ENCODE results near the gene SLC5A8.
A peak's percentile ranks its signal among the peaks of the same experiment; 100 is the strongest.
"Not testable (repeated sequence)": the region's sequence is repeated elsewhere in the genome, so short reads cannot be mapped to it uniquely, and the experiment has no call there.

Gene SLC5A8

GRCh38 chr12:101174541-101174940 is 35.5 kb downstream of the SLC5A8 start:
- no peak overlapping the region for H3K4me3 ChIP-seq (ENCODE audit: control insufficient read depth, low read depth, low read length)
- no peak for DNase-seq (ENCODE audit: low read depth)
- no peak for TF ChIP-seq CTCF (conservative IDR thresholded peaks at IDR 0.05; ENCODE audit: control insufficient read depth, insufficient read depth, low read depth, low read length)

- TF ChIP-seq CTCF (conservative IDR thresholded peaks at IDR 0.05; ENCODE audit: control insufficient read depth, insufficient read depth, low read depth, low read length), result no peak
- H3K4me3 ChIP-seq (ENCODE audit: control insufficient read depth, low read depth, low read length), result no peak overlapping the region
Measured at GRCh38 chr12:101173197-101173749, 36.8 kb downstream of the SLC5A8 start.

GRCh38 chr12:101172316-101172715 is 37.7 kb downstream of the SLC5A8 start:
- peak; percentile 33 for TF ChIP-seq CTCF (conservative IDR thresholded peaks at IDR 0.05; ENCODE audit: control insufficient read depth, insufficient read depth, low read depth, low read length)
- peak; percentile 43 for DNase-seq (ENCODE audit: low read depth)
- H3K4me3 ChIP-seq (ENCODE audit: control insufficient read depth, low read depth, low read length), result no peak overlapping the region

More at GRCh38 chr12:101173197-101173749, 36.8 kb downstream of the SLC5A8 start:
- peak; percentile 0 for DNase-seq (ENCODE audit: low read depth)

- H3K4me3 ChIP-seq (ENCODE audit: control insufficient read depth, low read depth, low read length), result no peak overlapping the region
- DNase-seq (ENCODE audit: low read depth), result no peak
- no peak for TF ChIP-seq CTCF (conservative IDR thresholded peaks at IDR 0.05; ENCODE audit: control insufficient read depth, insufficient read depth, low read depth, low read length)
Measured at GRCh38 chr12:101168001-101168400, 42.0 kb downstream of the SLC5A8 start.

GRCh38 chr12:101166866-101167265 is 43.2 kb downstream of the SLC5A8 start:
- DNase-seq (ENCODE audit: low read depth), result no peak
- TF ChIP-seq CTCF (conservative IDR thresholded peaks at IDR 0.05; ENCODE audit: control insufficient read depth, insufficient read depth, low read depth, low read length), result no peak
- no peak overlapping the region for H3K4me3 ChIP-seq (ENCODE audit: control insufficient read depth, low read depth, low read length)

GRCh38 chr12:101165319-101165718 is 44.7 kb downstream of the SLC5A8 start:
- TF ChIP-seq CTCF (conservative IDR thresholded peaks at IDR 0.05; ENCODE audit: control insufficient read depth, insufficient read depth, low read depth, low read length), result no peak
- H3K4me3 ChIP-seq (ENCODE audit: control insufficient read depth, low read depth, low read length), result no peak overlapping the region
- no peak for DNase-seq (ENCODE audit: low read depth)

GRCh38 chr12:101145777-101146431 is 64.1 kb downstream of the SLC5A8 start:
- not testable (repeated sequence) for DNase-seq (ENCODE audit: low read depth)

More at GRCh38 chr12:101145777-101146431, 64.1 kb downstream of the SLC5A8 start:
- not testable (repeated sequence) for H3K4me3 ChIP-seq (ENCODE audit: control insufficient read depth, low read depth, low read length)
